ENCODE results near the gene TSPAN9. TPM values are rescaled to one million over a fixed set of nuclear protein-coding genes. Genes with fewer than 3 reads are reported as not detected.

TSPAN9 gene
- total RNA-seq, 1 donor from 2014 or later = 23.8 TPM

- no peaks in the 10 kb centered on the region for H3K9me3 Mint-ChIP-seq
- DNase-seq (ENCODE audit: low read depth, low spot score) = no peak
- H3K4me3 Mint-ChIP-seq = no peak overlapping the region
- H3K36me3 Mint-ChIP-seq (ENCODE audit: low read depth) = no peaks in the 10 kb centered on the region
- no peaks in the 10 kb centered on the region for H3K27me3 Mint-ChIP-seq (ENCODE audit: low read depth)
- TF ChIP-seq CTCF (conservative IDR thresholded peaks at IDR 0.05) = no peak
- peaks cover 19% of the 10 kb centered on the region for H3K4me1 Mint-ChIP-seq
- no peak overlapping the region for H3K27ac Mint-ChIP-seq (ENCODE audit: unreplicated experiment)
Observed at GRCh38 chr12:3173008-3173553, 95.9 kb downstream of the TSPAN9 start.

GRCh38 chr12:3173912-3174311 lies 96.7 kb downstream of the TSPAN9 start:
- DNase-seq (ENCODE audit: low read depth, low spot score) = no peak
- H3K4me3 Mint-ChIP-seq = no peak overlapping the region
- peaks cover 17% of the 10 kb centered on the region for H3K4me1 Mint-ChIP-seq
- no peak for TF ChIP-seq CTCF (conservative IDR thresholded peaks at IDR 0.05)
- H3K27me3 Mint-ChIP-seq (ENCODE audit: low read depth) = no peaks in the 10 kb centered on the region
- no peaks in the 10 kb centered on the region for H3K36me3 Mint-ChIP-seq (ENCODE audit: low read depth)
- no peaks in the 10 kb centered on the region for H3K9me3 Mint-ChIP-seq
- peak overlapping the region; percentile 46 for H3K27ac Mint-ChIP-seq (ENCODE audit: unreplicated experiment)

- no peaks in the 10 kb centered on the region for H3K27me3 Mint-ChIP-seq (ENCODE audit: low read depth)
- DNase-seq (ENCODE audit: low read depth, low spot score) = no peak
- no peak overlapping the region for H3K27ac Mint-ChIP-seq (ENCODE audit: unreplicated experiment)
- no peaks in the 10 kb centered on the region for H3K9me3 Mint-ChIP-seq
- TF ChIP-seq CTCF (conservative IDR thresholded peaks at IDR 0.05) = no peak
- H3K4me1 Mint-ChIP-seq = peaks cover 11% of the 10 kb centered on the region
- no peak overlapping the region for H3K4me3 Mint-ChIP-seq
- H3K36me3 Mint-ChIP-seq (ENCODE audit: low read depth) = no peaks in the 10 kb centered on the region
Observed at GRCh38 chr12:3175238-3175637, 98.1 kb downstream of the TSPAN9 start.

- no peaks in the 10 kb centered on the region for H3K36me3 Mint-ChIP-seq (ENCODE audit: low read depth)
- H3K9me3 Mint-ChIP-seq = no peaks in the 10 kb centered on the region
- no peaks in the 10 kb centered on the region for H3K27me3 Mint-ChIP-seq (ENCODE audit: low read depth)
- peaks cover 11% of the 10 kb centered on the region for H3K4me1 Mint-ChIP-seq
- no peak overlapping the region for H3K4me3 Mint-ChIP-seq
- no peak for TF ChIP-seq CTCF (conservative IDR thresholded peaks at IDR 0.05)
- DNase-seq (ENCODE audit: low read depth, low spot score) = no peak
- no peak overlapping the region for H3K27ac Mint-ChIP-seq (ENCODE audit: unreplicated experiment)
Observed at GRCh38 chr12:3176754-3177153, 99.6 kb downstream of the TSPAN9 start.

GRCh38 chr12:3177778-3178425 lies 100.7 kb downstream of the TSPAN9 start:
- no peak for DNase-seq (ENCODE audit: low read depth, low spot score)
- H3K4me1 Mint-ChIP-seq = peaks cover 11% of the 10 kb centered on the region
- no peaks in the 10 kb centered on the region for H3K9me3 Mint-ChIP-seq
- H3K27ac Mint-ChIP-seq (ENCODE audit: unreplicated experiment) = no peak overlapping the region
- no peaks in the 10 kb centered on the region for H3K27me3 Mint-ChIP-seq (ENCODE audit: low read depth)
- H3K36me3 Mint-ChIP-seq (ENCODE audit: low read depth) = no peaks in the 10 kb centered on the region
- no peak for TF ChIP-seq CTCF (conservative IDR thresholded peaks at IDR 0.05)
- no peak overlapping the region for H3K4me3 Mint-ChIP-seq

All from neural crest cell (in vitro differentiated cells).